Measurements from ENCODE around the gene DEPDC4.

- TF ChIP-seq POLR2A (IDR thresholded peaks at IDR 0.05; ENCODE audit: low read depth, low read length) (no peak), POLR2AphosphoS5 (IDR thresholded peaks at IDR 0.05; ENCODE audit: low read length) (no peak), ESRRA (IDR thresholded peaks at IDR 0.05; ENCODE audit: low read length) (no peak), CUX1 (IDR thresholded peaks at IDR 0.05; ENCODE audit: insufficient replicate concordance, low read depth, low read length) (no peak), REST (IDR thresholded peaks at IDR 0.05; ENCODE audit: low read depth, low read length) (no peak), ZZZ3 (IDR thresholded peaks at IDR 0.05; ENCODE audit: control insufficient read depth, insufficient read length, low read depth) (no peak), TAF1 (IDR thresholded peaks at IDR 0.05; ENCODE audit: borderline replicate concordance, low read depth, low read length) (no peak), CHD4 (IDR thresholded peaks at IDR 0.05) (no peak), NFIC (IDR thresholded peaks at IDR 0.05; ENCODE audit: low read depth, low read length) (no peak), CEBPB (IDR thresholded peaks at IDR 0.05; ENCODE audit: borderline replicate concordance in 1 of 2, low read depth in 2 of 2, low read length in 2 of 2) (no peak)
- TF ChIP-seq, protein P1, sequence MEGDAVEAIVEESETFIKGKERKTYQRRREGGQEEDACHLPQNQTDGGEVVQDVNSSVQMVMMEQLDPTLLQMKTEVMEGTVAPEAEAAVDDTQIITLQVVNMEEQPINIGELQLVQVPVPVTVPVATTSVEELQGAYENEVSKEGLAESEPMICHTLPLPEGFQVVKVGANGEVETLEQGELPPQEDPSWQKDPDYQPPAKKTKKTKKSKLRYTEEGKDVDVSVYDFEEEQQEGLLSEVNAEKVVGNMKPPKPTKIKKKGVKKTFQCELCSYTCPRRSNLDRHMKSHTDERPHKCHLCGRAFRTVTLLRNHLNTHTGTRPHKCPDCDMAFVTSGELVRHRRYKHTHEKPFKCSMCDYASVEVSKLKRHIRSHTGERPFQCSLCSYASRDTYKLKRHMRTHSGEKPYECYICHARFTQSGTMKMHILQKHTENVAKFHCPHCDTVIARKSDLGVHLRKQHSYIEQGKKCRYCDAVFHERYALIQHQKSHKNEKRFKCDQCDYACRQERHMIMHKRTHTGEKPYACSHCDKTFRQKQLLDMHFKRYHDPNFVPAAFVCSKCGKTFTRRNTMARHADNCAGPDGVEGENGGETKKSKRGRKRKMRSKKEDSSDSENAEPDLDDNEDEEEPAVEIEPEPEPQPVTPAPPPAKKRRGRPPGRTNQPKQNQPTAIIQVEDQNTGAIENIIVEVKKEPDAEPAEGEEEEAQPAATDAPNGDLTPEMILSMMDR (IDR thresholded peaks at IDR 0.05 in 2 of 3, conservative IDR thresholded peaks at IDR 0.05 in 1 of 3; ENCODE audit: control insufficient read depth in 2 of 3, extremely low read depth in 1 of 3, insufficient read depth in 1 of 3, low read depth in 3 of 3, low read length in 3 of 3) = no peak
Observed at GRCh38 chr12:100279607-100280244, 12.8 kb upstream of the DEPDC4 start.
